Measurements from ENCODE around the gene ATXN1.

Gene ATXN1

GRCh38 chr6:16487996-16488674 is 273.1 kb downstream of the ATXN1 start:
- in situ Hi-C loops (cut with HindIII; ENCODE audit: low sequenced_read_pairs), result no loop called here

- in situ Hi-C loops (cut with HindIII; ENCODE audit: low sequenced_read_pairs), result no loop called here
These were observed 274.6 kb downstream of the ATXN1 start for GRCh38 chr6:16486661-16487060.

- in situ Hi-C loops (cut with HindIII; ENCODE audit: low sequenced_read_pairs), result no loop called here
These were observed 277.9 kb downstream of the ATXN1 start for GRCh38 chr6:16483315-16483875.

- in situ Hi-C loops (cut with HindIII; ENCODE audit: low sequenced_read_pairs), result no loop called here
These were observed 278.5 kb downstream of the ATXN1 start for GRCh38 chr6:16482702-16483314.

GRCh38 chr6:16481697-16482399 is 279.4 kb downstream of the ATXN1 start:
- in situ Hi-C loops (cut with HindIII; ENCODE audit: low sequenced_read_pairs), result no loop called here

- in situ Hi-C loops (cut with HindIII; ENCODE audit: low sequenced_read_pairs), result no loop called here
These were observed 280.3 kb downstream of the ATXN1 start for GRCh38 chr6:16480763-16481560.

- in situ Hi-C loops (cut with HindIII; ENCODE audit: low sequenced_read_pairs), result no loop called here
These were observed 283.7 kb downstream of the ATXN1 start for GRCh38 chr6:16477367-16478149.

GRCh38 chr6:16476861-16477260 is 284.4 kb downstream of the ATXN1 start:
- in situ Hi-C loops (cut with HindIII; ENCODE audit: low sequenced_read_pairs), result no loop called here

- in situ Hi-C loops (cut with HindIII; ENCODE audit: low sequenced_read_pairs), result no loop called here
These were observed 285.8 kb downstream of the ATXN1 start for GRCh38 chr6:16475494-16475781.

- in situ Hi-C loops (cut with HindIII; ENCODE audit: low sequenced_read_pairs), result no loop called here
These were observed 286.3 kb downstream of the ATXN1 start for GRCh38 chr6:16474772-16475493.

GRCh38 chr6:16473908-16474771 is 287.1 kb downstream of the ATXN1 start:
- in situ Hi-C loops (cut with HindIII; ENCODE audit: low sequenced_read_pairs), result no loop called here

- in situ Hi-C loops (cut with HindIII; ENCODE audit: low sequenced_read_pairs), result no loop called here
These were observed 287.9 kb downstream of the ATXN1 start for GRCh38 chr6:16473184-16473907.

GRCh38 chr6:16472349-16473069 is 288.8 kb downstream of the ATXN1 start:
- in situ Hi-C loops (cut with HindIII; ENCODE audit: low sequenced_read_pairs), result no loop called here

- in situ Hi-C loops (cut with HindIII; ENCODE audit: low sequenced_read_pairs), result no loop called here
These were observed 289.4 kb downstream of the ATXN1 start for GRCh38 chr6:16471910-16472297.

GRCh38 chr6:16471222-16471909 is 289.9 kb downstream of the ATXN1 start:
- in situ Hi-C loops (cut with HindIII; ENCODE audit: low sequenced_read_pairs), result no loop called here

GRCh38 chr6:16470502-16471221 is 290.6 kb downstream of the ATXN1 start:
- in situ Hi-C loops (cut with HindIII; ENCODE audit: low sequenced_read_pairs), result no loop called here
